ENCODE measurements around the gene TADA3. TPM values are rescaled to one million over a fixed set of nuclear protein-coding genes. Genes with fewer than 3 reads are reported as not detected.
A peak's percentile ranks its signal among the peaks of the same experiment; 100 is the strongest.

TADA3 gene
- total RNA-seq, 1 donor: 102 TPM

DNA sequence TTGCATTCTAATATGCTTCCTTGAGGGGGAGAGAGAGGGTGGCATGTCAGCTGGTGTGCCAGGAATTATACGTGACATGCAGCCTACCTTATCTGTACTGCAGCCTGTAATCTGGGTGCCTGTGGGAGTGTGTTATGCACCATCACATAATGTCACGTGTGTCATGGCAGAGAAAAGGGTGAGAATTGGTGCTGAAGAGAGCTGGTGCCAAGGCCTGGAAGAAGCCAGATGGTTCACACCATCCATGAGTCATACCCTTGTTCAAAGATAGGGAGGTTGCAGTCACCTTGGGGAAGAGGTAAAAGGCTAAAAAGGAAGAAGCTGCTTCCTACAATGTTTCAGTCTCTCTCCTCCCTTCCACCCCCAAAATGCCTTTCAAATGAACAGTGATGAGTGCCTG is 55.4 kb downstream of the TADA3 start:
- Histone ChIP-seq H3K4me2 (ENCODE audit: insufficient read depth, low read length) (no peak overlapping the region), H3K36me3 (ENCODE audit: insufficient read depth, low read length) (peaks cover 67% of the 10 kb centered on the region), H3K27me3 (ENCODE audit: insufficient read depth, low read length) (no peaks in the 10 kb centered on the region), H3K79me2 (ENCODE audit: insufficient read depth, low read length) (peaks cover 75% of the 10 kb centered on the region), H3K9me3 (ENCODE audit: low read depth, low read length) (no peaks in the 10 kb centered on the region), H4K20me1 (ENCODE audit: insufficient read depth, low read length) (peaks cover 46% of the 10 kb centered on the region), H3K27ac (ENCODE audit: low read depth, low read length) (no peak overlapping the region), H3K4me1 (ENCODE audit: insufficient read depth, low read length) (peaks cover 10% of the 10 kb centered on the region), H3K4me3 (ENCODE audit: insufficient read depth, low read length) (no peak overlapping the region), H2AFZ (ENCODE audit: low read length) (no peak overlapping the region)
- DNase-seq (ENCODE audit: insufficient read length, low spot score, missing footprints): no peak
- TF ChIP-seq, protein P1, sequence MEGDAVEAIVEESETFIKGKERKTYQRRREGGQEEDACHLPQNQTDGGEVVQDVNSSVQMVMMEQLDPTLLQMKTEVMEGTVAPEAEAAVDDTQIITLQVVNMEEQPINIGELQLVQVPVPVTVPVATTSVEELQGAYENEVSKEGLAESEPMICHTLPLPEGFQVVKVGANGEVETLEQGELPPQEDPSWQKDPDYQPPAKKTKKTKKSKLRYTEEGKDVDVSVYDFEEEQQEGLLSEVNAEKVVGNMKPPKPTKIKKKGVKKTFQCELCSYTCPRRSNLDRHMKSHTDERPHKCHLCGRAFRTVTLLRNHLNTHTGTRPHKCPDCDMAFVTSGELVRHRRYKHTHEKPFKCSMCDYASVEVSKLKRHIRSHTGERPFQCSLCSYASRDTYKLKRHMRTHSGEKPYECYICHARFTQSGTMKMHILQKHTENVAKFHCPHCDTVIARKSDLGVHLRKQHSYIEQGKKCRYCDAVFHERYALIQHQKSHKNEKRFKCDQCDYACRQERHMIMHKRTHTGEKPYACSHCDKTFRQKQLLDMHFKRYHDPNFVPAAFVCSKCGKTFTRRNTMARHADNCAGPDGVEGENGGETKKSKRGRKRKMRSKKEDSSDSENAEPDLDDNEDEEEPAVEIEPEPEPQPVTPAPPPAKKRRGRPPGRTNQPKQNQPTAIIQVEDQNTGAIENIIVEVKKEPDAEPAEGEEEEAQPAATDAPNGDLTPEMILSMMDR (IDR thresholded peaks at IDR 0.05; ENCODE audit: extremely low read depth, low read depth, low read length): no peak

DNA sequence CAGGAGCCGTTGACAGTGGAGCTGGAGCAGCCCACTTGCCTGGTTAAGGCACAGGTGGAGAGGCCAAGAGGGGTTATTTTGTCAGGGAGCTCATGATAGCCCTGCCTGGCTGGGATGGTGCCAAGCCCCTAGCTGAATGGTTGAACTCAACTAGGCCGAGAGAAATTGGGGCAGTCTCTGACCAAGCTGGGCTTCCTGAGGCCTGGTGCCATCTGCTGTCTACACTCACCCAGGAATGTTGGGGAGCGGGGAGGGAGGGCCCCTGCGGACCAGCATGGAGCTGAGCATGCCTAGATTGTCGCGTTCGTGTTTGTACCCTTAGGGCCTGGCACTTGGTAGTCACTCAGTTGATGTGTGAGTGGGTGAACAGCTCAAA is 59.5 kb downstream of the TADA3 start:
- DNase-seq (ENCODE audit: insufficient read length, low spot score, missing footprints): no peak
- Histone ChIP-seq H2AFZ (ENCODE audit: low read length) (no peak overlapping the region), H3K4me2 (ENCODE audit: insufficient read depth, low read length) (peak overlapping the region; percentile 80)

DNA sequence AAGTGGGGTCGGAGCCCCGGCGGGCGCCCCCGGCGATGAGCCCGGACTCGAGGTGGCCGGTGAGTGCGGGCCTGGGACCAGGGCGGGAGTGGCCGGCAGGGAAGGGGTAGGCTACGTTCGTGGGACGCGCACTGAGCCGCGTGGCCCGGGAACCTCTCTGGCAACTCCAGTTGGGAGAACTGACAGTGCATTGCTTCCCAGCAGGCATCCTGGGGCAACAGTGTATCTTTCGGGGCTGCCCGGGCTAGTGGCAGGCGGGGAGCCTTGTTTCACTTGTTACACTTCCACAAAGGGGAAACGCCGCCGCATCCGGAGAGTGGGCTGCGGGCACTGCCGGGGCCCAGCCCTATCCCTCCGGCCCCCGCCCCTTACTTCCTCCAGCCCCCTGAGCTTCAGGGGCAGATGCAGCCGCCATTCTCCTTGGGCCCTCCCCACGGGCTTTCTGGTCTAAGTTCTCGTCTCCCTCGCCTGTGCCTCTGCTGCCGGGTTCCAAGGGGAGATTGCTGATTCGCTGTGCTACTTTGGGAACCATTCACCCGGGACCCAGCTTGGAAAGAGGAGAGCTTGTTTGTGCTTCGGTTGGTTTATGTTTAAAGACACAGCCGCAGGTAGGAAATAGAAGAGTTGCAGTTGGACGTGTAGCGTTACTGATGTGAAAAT is 60.1 kb downstream of the TADA3 start:
- peak; percentile 92 for DNase-seq (ENCODE audit: insufficient read length, low spot score, missing footprints)
- peaks cover 21% of the 10 kb centered on the region for H3K4me1 ChIP-seq (ENCODE audit: insufficient read depth, low read length)
- H3K4me3 ChIP-seq (ENCODE audit: insufficient read depth, low read length): peak overlapping the region; percentile 91
- peak overlapping the region; percentile 99 for H3K27ac ChIP-seq (ENCODE audit: low read depth, low read length)
- H3K9me3 ChIP-seq (ENCODE audit: low read depth, low read length): no peaks in the 10 kb centered on the region
- TF ChIP-seq, protein P1 (IDR thresholded peaks at IDR 0.05; ENCODE audit: extremely low read depth, low read depth, low read length): no peak
- H3K79me2 ChIP-seq (ENCODE audit: insufficient read depth, low read length): peaks cover 54% of the 10 kb centered on the region
- peak overlapping the region; percentile 80 for H3K4me2 ChIP-seq (ENCODE audit: insufficient read depth, low read length)
- H3K36me3 ChIP-seq (ENCODE audit: insufficient read depth, low read length): peaks cover 23% of the 10 kb centered on the region
- H2AFZ ChIP-seq (ENCODE audit: low read length): peak overlapping the region; percentile 97
- H4K20me1 ChIP-seq (ENCODE audit: insufficient read depth, low read length): peaks cover 33% of the 10 kb centered on the region
- no peaks in the 10 kb centered on the region for H3K27me3 ChIP-seq (ENCODE audit: insufficient read depth, low read length)

More for the DNA sequence above, 59.5 kb downstream of the TADA3 start:
- peak overlapping the region; percentile 99 for H3K27ac ChIP-seq (ENCODE audit: low read depth, low read length)
- peaks cover 28% of the 10 kb centered on the region for H3K36me3 ChIP-seq (ENCODE audit: insufficient read depth, low read length)
- H3K4me1 ChIP-seq (ENCODE audit: insufficient read depth, low read length): peaks cover 19% of the 10 kb centered on the region
- H3K4me3 ChIP-seq (ENCODE audit: insufficient read depth, low read length): peak overlapping the region; percentile 91
- TF ChIP-seq, protein P1 (IDR thresholded peaks at IDR 0.05; ENCODE audit: extremely low read depth, low read depth, low read length): no peak
- peaks cover 35% of the 10 kb centered on the region for H4K20me1 ChIP-seq (ENCODE audit: insufficient read depth, low read length)
- no peaks in the 10 kb centered on the region for H3K9me3 ChIP-seq (ENCODE audit: low read depth, low read length)
- H3K79me2 ChIP-seq (ENCODE audit: insufficient read depth, low read length): peaks cover 59% of the 10 kb centered on the region
- H3K27me3 ChIP-seq (ENCODE audit: insufficient read depth, low read length): no peaks in the 10 kb centered on the region

DNA sequence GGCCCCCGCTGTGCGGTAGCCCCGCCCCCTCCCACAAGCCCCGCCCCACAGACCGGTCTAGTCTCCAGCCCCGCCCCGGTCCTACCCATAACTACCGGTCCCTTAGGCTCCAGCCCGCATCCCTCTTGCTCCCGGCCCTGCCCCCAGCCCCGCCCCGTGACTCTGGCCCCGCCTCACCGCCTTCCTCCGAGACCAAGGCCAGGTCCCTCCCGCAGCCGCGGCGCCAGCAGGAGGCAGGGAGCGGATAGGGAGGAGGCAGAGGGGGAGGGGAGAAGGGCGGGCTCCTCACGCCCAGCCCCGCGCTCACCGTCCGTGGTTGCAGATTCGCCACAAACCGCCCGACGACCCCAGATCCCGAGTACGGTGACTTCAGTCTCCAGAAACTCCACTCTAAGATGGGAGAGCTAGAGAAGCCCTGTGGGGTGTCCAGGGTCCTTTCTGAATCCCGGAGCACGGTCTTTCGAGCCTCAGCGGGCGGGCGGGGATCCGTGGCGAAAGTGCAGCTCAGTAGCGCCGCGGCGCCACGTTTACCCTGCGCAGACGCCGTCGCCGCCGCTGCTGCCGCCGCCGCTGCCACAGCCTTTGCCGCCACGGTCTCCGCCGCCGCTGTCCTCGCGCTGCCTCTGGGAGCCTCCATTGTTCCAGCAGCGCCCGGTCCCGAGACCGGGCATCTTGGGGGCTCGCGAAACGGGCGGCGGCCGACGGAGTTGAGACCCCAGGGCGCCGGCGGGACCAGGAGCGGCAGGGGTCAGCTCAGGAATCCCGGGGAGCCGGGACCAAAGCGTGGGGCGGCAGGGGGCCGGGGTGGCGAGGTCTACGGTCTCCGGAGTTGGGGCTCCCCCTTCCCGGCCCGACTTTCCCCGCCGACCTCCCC is 60.8 kb downstream of the TADA3 start, which contains the start of gene BRPF1:
BRPF1 (plus strand) TSS at position 530 of the 874 bp plus-strand sequence. CDS start 2,406 bp downstream, outside the sequence.
- peaks cover 18% of the 10 kb centered on the region for H3K36me3 ChIP-seq (ENCODE audit: insufficient read depth, low read length)
- H3K4me1 ChIP-seq (ENCODE audit: insufficient read depth, low read length): peaks cover 21% of the 10 kb centered on the region
- H3K9me3 ChIP-seq (ENCODE audit: low read depth, low read length): no peaks in the 10 kb centered on the region
- H3K27me3 ChIP-seq (ENCODE audit: insufficient read depth, low read length): no peaks in the 10 kb centered on the region
- peak; percentile 100 for DNase-seq (ENCODE audit: insufficient read length, low spot score, missing footprints)
- peak within 1 kb of the TSS; percentile 97 for H3K4me2 ChIP-seq (ENCODE audit: insufficient read depth, low read length)
- H3K27ac ChIP-seq (ENCODE audit: low read depth, low read length): peak within 1 kb of the TSS; percentile 99
- H4K20me1 ChIP-seq (ENCODE audit: insufficient read depth, low read length): peaks cover 27% of the 10 kb centered on the region
- TF ChIP-seq, protein P1 (IDR thresholded peaks at IDR 0.05; ENCODE audit: extremely low read depth, low read depth, low read length): no peak
- H3K4me3 ChIP-seq (ENCODE audit: insufficient read depth, low read length): peak within 1 kb of the TSS; percentile 91
- H2AFZ ChIP-seq (ENCODE audit: low read length): peak within 1 kb of the TSS; percentile 97
- H3K79me2 ChIP-seq (ENCODE audit: insufficient read depth, low read length): peaks cover 46% of the 10 kb centered on the region

Data from osteoblast (primary cell).